GM12872 (cell line): ENCODE data around the gene ORMDL2.

Source experiments
- TF ChIP-seq, protein P1 (sequence below): IDR thresholded peaks from 3 replicates; pipeline ENCODE4 v1.5.1; 2011; ENCODE audit warnings: low read depth, mild to moderate bottlenecking, low read length, moderate library complexity; ENCODE audit not compliant: insufficient read depth

Gene ORMDL2

DNA sequence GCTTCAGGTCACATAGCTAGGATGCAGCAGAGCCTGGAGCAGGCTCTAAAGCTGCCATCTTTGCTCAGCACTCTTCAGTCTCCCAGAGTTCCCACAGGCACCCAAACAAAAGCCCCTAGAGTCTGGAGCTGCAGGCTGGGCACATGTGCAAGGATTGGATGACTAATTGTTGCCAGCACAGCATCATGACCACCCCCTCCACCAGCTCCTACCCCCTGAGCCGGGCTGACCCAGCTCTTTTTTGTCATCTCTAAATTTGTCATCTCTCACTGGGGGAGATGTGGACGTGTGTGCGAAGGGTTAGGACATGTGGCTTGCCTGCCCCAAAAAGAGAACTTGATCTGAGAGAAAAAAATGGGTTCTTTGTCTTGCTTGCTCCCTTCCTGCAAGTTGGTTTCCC is 29.2 kb downstream of the ORMDL2 start:
- TF ChIP-seq, protein P1, sequence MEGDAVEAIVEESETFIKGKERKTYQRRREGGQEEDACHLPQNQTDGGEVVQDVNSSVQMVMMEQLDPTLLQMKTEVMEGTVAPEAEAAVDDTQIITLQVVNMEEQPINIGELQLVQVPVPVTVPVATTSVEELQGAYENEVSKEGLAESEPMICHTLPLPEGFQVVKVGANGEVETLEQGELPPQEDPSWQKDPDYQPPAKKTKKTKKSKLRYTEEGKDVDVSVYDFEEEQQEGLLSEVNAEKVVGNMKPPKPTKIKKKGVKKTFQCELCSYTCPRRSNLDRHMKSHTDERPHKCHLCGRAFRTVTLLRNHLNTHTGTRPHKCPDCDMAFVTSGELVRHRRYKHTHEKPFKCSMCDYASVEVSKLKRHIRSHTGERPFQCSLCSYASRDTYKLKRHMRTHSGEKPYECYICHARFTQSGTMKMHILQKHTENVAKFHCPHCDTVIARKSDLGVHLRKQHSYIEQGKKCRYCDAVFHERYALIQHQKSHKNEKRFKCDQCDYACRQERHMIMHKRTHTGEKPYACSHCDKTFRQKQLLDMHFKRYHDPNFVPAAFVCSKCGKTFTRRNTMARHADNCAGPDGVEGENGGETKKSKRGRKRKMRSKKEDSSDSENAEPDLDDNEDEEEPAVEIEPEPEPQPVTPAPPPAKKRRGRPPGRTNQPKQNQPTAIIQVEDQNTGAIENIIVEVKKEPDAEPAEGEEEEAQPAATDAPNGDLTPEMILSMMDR = no peak

DNA sequence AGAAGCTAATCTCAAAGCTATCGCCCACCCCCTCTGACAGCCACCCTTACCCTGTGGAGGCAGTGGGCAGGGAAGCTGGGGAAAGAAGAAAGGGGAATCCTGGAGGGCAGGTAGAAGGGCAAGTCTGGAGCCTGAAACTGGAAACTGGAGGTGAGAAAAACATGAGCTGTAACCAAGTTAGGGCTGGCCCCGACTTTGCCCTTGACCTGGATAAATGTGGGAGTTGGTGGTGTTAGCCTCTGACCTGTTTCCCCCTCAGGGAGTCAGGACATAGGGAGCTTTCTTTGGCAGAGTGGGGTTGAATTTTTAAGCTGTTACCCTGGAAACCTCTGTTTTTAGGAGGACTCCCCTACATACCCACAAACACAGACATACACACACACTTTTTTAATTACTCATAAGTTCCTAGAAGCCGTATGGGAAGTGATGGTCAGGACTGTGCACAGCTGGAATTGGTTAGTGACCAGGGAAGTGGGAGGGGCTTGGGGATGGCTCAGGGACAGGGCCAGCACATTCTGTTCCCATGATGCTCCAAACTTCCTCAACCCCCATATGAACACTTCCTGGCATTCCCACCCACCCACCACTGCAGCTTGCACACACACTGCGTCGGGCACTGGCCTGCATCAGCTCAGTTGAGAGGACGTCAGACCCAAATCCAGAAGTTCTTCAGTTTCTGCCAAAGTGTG is 29.9 kb downstream of the ORMDL2 start:
- TF ChIP-seq, protein P1 = no peak

DNA sequence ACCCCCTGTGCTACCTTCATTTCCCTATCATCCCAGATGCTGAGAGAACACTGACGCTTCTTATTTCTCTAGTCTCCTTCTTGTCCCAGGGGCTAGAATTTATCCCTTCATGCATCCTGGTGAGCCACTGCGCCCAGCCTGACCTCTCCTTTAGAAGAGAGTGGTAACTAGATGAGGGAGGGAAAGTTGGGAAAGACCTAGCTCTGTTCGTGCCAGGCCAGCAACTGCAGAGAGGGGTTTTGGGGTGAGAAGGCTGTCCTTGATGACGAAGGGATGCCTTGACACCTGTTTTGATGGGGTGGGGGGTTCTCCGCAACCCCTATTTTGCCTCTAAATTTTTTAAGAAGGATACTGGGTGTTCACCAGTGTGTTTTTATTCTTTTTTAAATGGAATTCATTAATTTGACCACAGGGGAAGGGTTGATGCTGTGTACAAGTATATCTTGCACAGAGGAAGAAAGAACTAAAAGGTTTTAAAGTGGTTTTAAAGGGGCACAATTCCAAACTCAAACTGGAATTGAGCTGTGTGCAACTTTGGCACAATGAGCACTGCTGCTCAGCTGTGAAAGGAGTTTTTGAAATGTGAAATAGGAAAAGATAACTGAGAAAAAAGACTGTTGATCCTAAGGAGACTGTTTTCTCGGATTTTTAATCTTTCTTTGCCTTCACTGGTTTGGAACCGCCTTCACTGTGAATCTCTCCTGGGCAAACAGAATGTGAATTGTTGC is 31.9 kb downstream of the ORMDL2 start:
- TF ChIP-seq, protein P1 = no peak

DNA sequence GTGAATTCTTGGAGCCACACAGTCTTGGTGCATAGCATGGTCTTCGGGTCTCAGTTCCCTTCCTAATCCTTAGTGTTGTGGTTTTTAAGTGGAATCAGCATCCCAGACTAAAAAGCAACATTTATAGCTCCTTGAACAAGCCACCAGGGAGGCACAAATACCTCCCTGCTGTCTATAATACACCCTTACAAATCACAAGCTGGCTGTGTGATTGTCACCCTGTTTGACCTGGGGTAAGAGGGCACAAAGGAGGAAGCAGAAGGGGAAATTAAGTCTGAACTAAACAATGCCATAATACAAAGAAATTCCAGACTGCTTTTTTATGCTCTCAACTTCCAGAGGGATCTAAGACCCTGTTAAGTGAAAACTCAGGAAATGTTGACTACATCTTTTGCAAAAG is 32.6 kb downstream of the ORMDL2 start:
- TF ChIP-seq, protein P1 = no peak

DNA sequence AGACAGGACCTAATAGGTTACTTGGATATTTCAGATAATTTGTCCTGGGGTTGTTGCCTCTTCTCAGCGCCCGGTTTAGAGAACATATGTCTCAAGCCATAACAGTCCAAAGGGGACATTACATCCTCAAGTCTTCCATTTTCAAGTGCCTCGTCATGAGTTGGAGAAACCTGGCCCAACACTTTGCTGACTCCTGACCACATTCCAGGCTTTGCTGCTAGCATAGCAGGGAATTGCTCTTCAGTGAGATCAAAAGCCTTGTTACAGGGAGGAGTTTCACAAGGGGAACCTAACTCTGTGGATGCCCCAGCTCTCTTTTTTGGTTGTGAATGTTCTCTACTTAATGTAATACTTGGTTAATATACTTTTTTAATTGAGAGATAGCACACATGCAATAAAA is 33.1 kb downstream of the ORMDL2 start:
- TF ChIP-seq, protein P1 = no peak

DNA sequence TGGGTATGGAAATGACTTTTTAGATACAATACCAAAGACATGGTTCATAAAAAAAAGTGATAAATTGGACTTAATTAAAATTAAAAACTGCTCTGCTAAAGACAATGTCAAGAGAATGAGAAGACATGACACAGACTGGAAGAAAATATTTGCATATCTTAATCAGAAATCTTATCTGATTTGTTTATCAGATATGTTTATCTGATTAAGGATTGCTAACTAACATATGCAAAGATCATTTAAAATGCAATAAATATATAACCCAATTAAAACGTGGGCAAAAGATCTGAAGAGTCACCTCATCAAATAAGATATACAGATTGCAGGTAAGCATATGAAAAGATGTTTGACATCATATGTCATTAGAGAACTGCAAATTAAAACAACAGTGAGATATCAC is 34.9 kb downstream of the ORMDL2 start:
- TF ChIP-seq, protein P1 = no peak

DNA sequence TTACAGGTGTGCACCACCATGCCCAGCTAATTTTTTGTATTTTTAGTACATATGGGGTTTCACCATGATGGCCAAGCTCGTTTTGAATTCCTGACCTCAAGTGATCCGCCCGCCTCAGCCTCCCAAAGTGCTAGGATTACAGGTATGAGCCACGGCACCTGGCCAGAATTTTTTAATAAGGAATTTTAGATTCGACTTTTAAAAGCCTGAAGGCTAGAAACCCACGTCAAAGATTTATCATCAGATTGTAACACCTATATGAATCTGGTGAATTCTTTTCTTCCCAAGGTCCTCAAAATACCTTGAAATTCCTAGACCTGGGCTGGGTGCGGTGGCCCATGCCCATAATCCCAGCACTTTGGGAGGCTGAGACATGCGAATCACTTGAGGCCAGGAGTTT is 43.6 kb downstream of the ORMDL2 start:
- TF ChIP-seq, protein P1 = no peak
